GM10248 (cell line): ENCODE measurements around the gene MLNR.

Experiments
- CTCF ChIA-PET: fragments of 300-600 bp; sonication (Branson Sonifier 250); formaldehyde crosslinking; extraction: SDS; loops from one replicate; lab custom pipeline; 2021; ENCODE audit warnings: antibody characterized with exemption; lab: Yijun Ruan, JAX
- POLR2A ChIA-PET: fragments of 350-650 bp; sonication (Branson Sonifier 250); formaldehyde crosslinking; extraction: SDS; loops from one replicate; lab custom pipeline; 2020; ENCODE audit warnings: antibody characterized with exemption; lab: Yijun Ruan, JAX
- DNase-seq: peaks from one replicate; pipeline ENCODE4 v3.0.0; 2012; ENCODE audit errors: extremely low spot score
- CTCF ChIP-seq: IDR thresholded peaks from 2 replicates; pipeline ENCODE4 v1.5.1; 2012; ENCODE audit warnings: mild to moderate bottlenecking, low read depth; ENCODE audit errors: extremely low read depth, missing control alignments, control extremely low read depth

Gene MLNR

GRCh38 chr13:49240017-49240416 lies 19.9 kb downstream of the MLNR start:
- no peak for DNase-seq
- peak; percentile 61 for TF ChIP-seq CTCF
- ChIA-PET CTCF (interaction anchor here (0.6 to 4.2 kb wide), 26 partner anchors 9 to 603 kb away, joined by 3 to 44 read pairs (median 4); partner anchors contain the start of gene KPNA3), POLR2A (no interaction called here)

DNA sequence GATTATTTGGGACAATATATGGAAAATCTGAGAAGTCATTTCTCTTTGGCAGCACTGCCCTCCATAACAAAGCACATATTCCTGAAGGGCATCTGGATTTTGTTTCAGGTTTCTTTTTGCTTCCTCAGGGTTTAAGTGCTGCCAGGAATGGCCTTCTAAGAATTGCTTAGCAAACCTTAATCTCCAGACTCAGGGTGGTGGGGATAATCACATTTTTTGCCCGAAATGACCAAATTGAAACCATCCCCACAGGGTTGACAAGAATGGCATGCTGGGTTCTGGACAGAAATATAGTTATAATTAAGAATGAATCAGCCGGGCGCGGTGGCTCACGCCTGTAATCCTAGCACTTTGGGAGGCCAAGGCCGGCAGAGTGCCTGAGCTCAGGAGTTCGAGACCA lies 21.2 kb downstream of the MLNR start:
- DNase-seq, result no peak
- CTCF ChIA-PET, result interaction anchor here (1.5 to 2.7 kb wide), 2 partner anchors 10 to 367 kb away, joined by 3 to 12 read pairs; no protein-coding TSS in a partner anchor
- POLR2A ChIA-PET, result no interaction called here
- no peak for TF ChIP-seq CTCF

DNA sequence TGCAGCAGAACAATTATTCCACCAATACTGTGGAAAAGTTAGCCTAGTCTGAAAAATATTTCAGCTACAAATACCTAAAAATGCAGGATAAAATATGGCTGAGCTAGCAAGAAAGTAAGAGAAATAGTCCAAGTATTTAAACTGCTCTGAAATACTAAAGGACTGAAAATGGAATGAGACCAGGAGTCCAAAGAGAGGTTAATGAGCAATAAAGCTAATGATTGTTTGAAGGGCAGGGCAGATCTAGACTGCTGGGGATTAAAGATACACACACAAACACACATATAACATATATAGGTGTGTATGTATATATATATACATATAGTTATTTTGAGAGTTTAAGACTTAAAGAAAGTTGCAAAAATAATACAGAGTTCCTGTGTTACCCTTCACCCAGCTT lies 25.0 kb downstream of the MLNR start:
- DNase-seq, result no peak
- ChIA-PET CTCF (interaction anchor here (1.2 to 2.5 kb wide), 9 partner anchors 10 to 188 kb away, joined by 3 to 10 read pairs (median 4); no protein-coding TSS in a partner anchor), POLR2A (no interaction called here)
- no peak for TF ChIP-seq CTCF

DNA sequence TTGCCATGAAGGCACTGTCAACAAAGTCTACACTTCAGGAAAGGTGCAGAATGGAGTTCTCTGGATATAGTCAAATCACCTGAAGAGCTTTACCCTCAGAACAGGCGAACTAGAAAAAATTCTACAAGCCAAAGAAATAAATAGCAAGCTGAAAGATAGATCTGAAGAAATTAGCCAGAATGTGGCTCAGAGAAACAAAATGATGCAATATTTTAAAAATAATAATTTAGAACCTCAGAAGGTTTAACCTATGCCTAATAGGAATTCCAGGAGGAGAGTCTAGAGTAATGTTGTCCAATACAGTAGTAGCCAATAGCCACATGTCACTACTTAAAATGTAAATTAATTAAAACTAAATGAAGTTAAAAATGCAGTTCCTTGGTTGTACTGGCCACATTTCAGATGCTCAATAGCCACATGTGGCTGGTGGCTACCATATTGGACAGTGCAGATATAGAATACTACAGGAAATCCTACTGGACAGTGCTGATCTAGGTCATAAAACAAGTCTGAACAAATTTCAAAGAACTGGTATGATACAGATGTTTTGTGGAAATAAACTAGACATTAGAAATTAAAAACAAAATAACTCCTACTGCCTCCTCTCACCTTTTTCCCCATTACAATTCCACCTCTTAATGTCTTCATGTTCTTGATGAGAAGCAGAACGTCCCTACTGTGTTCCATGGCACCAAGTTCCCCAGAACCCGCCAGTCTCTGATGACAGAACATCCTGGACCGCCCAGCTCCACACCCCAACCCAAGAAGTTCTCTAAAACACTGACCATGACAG lies 26.9 kb downstream of the MLNR start:
- DNase-seq, result no peak
- CTCF ChIA-PET, result interaction anchor here (1.3 to 2.6 kb wide), 5 partner anchors 10 to 34 kb away, joined by 3 to 17 read pairs (median 8); no protein-coding TSS in a partner anchor
- TF ChIP-seq CTCF, result no peak
- POLR2A ChIA-PET, result no interaction called here

DNA sequence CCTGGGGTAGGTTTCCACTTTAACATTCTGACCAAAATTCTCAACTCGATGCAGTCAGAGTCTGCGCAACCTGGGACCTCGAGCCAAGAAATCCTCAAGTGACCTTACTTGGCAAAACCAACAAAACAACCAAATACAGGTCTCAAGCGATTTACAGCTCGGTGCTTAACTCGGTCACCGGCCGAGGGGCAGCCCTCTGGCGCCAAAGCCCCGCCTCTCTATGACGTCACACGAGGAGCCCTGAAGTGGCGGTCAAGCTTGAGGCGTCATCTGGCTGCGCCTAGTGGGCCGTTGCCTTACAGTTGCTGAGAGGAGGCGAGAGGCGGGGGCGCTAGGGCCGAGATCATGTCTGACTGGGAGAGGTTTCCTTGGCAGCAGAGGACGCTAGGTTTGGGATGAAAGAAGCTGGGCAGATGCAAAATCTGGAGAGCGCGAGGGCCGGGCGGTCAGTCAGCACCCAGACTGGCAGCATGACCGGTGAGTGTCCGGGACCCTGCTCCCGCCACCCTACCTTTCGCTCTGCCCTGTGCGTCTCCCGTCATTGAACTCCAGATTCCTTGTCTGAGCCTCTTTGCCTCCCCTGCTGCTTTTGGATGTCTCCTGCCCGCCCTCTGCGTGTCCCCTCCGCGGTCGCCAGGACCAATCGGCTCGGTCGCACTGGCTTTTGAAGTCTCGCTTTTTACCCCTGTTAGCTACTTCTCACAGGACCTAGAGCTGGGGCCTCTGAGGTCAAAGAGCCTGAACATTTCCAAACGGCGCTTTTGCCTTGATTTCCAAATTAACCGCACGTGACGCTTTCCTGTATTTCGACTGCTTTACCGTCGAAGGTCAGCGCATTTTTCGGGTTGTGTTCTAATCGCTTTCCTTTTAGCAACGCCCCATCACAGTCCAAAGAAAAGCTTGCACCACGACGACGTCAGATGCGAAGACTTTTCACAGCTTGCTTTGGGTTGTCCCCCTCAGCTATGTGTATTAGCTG lies 27.8 kb downstream of the MLNR start, which contains the start of gene CDADC1:
TSS of gene CDADC1 (plus strand) at position 283 of the 979 bp plus-strand sequence. CDS start at position 396, 113 bp downstream.
- no peak for TF ChIP-seq CTCF
- POLR2A ChIA-PET, result interaction anchor here (0.6 to 1.1 kb wide), 2 partner anchors 17 to 772 kb away, joined by 3 to 4 read pairs; no protein-coding TSS in a partner anchor
- peak; percentile 95 for DNase-seq
- CTCF ChIA-PET, result interaction anchor here (1.0 to 2.6 kb wide), 11 partner anchors 8 to 33 kb away, joined by 3 to 17 read pairs (median 6); no protein-coding TSS in a partner anchor

DNA sequence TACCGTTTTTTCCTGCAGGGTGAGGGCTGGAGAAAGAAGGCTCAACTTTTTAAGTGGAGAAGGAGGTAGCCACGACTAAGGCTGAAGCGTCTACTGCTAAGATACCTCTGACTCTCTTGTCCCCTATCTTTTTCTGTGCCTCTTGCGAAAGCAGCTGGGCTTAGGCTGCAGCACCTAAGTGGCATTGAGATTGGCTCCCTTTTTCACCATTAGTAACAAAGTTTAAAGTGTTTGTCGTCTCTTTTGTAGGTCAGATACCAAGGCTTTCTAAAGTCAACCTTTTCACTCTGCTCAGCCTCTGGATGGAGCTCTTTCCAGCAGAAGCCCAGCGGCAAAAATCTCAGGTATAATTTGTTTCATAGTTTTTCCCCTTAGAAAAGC lies 28.5 kb downstream of the MLNR start:
- peak; percentile 20 for DNase-seq
- no peak for TF ChIP-seq CTCF
- POLR2A ChIA-PET, result interaction anchor here (1.1 kb wide), 1 partner anchor 16 kb away, joined by 4 read pairs; no protein-coding TSS in a partner anchor
- CTCF ChIA-PET, result interaction anchor here (1.0 to 2.6 kb wide), 10 partner anchors 8 to 32 kb away, joined by 3 to 17 read pairs (median 6); no protein-coding TSS in a partner anchor
